Thoracic aorta (tissue), 2 donors: Measurements from ENCODE around the gene SF3A2. TPM values are rescaled to one million over a fixed set of nuclear protein-coding genes. Genes with fewer than 3 reads are reported as not detected.
A peak's percentile ranks its signal among the peaks of the same experiment; 100 is the strongest.

ENCODE experiments used
- ATAC-seq: fragments of 150-250 bp; one replicate; pipeline ENCODE4 v1.8.0; 2017; ENCODE audit warnings: low read depth; ENCODE audit not compliant: insufficient number of reproducible peaks, low FRiP score
- DNase-seq: peaks from one replicate; pipeline ENCODE4 v3.0.0-alpha.2; 2020; ENCODE audit warnings: low spot score
- H3K27ac ChIP-seq, 2 donors: fragments of 200-600 bp; sonication (generic); 1 replicate in 1 of 2; 2 replicates in 1 of 2; pipeline ENCODE4 v1.5.1; 2016; ENCODE audit warnings: mild to moderate bottlenecking in 2 of 2, moderate library complexity in 2 of 2
- H3K27me3 ChIP-seq: fragments of 200-600 bp; sonication (generic); replicated peaks from 2 replicates; pipeline ENCODE4 v1.6.0; 2016; ENCODE audit warnings: mild to moderate bottlenecking; ENCODE audit not compliant: insufficient read depth
- H3K36me3 ChIP-seq: fragments of 200-600 bp; sonication (generic); one replicate; pipeline ENCODE4 v1.5.1; 2016
- H3K4me1 ChIP-seq, 2 donors: fragments of 200-600 bp; sonication (generic); 1 replicate in 1 of 2; 2 replicates in 1 of 2; pipeline versions ENCODE4 v1.5.1 to v1.6.0; 2016; ENCODE audit warnings: low read depth in 2 of 2, mild to moderate bottlenecking in 1 of 2; ENCODE audit not compliant: control insufficient read depth in 1 of 2
- H3K4me3 ChIP-seq: fragments of 200-600 bp; sonication (generic); 2 replicates; pipeline ENCODE4 v1.5.1; 2016; ENCODE audit warnings: mild to moderate bottlenecking
- H3K9me3 ChIP-seq: fragments of 200-600 bp; sonication (generic); 2 replicates; pipeline ENCODE4 v1.5.1; 2016
- total RNA-seq, 2 donors: library from RNA; depleted of rRNA; stranded (reverse); fragments of >200 nt; gene quantifications; one replicate each; pipeline versions ENCODE4 v1.1.0 to v1.2.3, GENCODE V29; 2016
- TF ChIP-seq, protein P1 (sequence below): fragments of 200-600 bp; sonication (generic); IDR thresholded peaks from one replicate; pipeline ENCODE4 v1.5.1; 2019; ENCODE audit warnings: antibody characterized with exemption

SF3A2 gene
- total RNA-seq, 2 donors from 2014 or later, result 23.8 to 43.7 TPM

- Histone ChIP-seq H3K36me3 (peaks cover 2% of the 10 kb centered on the region), H3K4me1 (peaks cover 21 to 32% of the 10 kb centered on the region in 2 donors), H3K9me3 (no peaks in the 10 kb centered on the region), H3K27me3 (no peaks in the 10 kb centered on the region), H3K4me3 (peak overlapping the region; percentile 47), H3K27ac (peak overlapping the region; percentile 47 to 77)
- peak; percentile 60 for DNase-seq
- no peak for ATAC-seq
- TF ChIP-seq, protein P1, sequence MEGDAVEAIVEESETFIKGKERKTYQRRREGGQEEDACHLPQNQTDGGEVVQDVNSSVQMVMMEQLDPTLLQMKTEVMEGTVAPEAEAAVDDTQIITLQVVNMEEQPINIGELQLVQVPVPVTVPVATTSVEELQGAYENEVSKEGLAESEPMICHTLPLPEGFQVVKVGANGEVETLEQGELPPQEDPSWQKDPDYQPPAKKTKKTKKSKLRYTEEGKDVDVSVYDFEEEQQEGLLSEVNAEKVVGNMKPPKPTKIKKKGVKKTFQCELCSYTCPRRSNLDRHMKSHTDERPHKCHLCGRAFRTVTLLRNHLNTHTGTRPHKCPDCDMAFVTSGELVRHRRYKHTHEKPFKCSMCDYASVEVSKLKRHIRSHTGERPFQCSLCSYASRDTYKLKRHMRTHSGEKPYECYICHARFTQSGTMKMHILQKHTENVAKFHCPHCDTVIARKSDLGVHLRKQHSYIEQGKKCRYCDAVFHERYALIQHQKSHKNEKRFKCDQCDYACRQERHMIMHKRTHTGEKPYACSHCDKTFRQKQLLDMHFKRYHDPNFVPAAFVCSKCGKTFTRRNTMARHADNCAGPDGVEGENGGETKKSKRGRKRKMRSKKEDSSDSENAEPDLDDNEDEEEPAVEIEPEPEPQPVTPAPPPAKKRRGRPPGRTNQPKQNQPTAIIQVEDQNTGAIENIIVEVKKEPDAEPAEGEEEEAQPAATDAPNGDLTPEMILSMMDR, result no peak
These were observed 29.8 kb downstream of the SF3A2 start for GRCh38 chr19:2266183-2266993.

GRCh38 chr19:2268480-2268830 lies 31.8 kb downstream of the SF3A2 start:
- ATAC-seq (no peak), DNase-seq (no peak)
- no peaks in the 10 kb centered on the region for H3K9me3 ChIP-seq
- no peaks in the 10 kb centered on the region for H3K27me3 ChIP-seq
- peaks cover 41 to 51% of the 10 kb centered on the region in 2 donors for H3K4me1 ChIP-seq
- no peak overlapping the region for H3K27ac ChIP-seq
- H3K4me3 ChIP-seq, result peak overlapping the region; percentile 100
- TF ChIP-seq, protein P1, result no peak
- peaks cover 20% of the 10 kb centered on the region for H3K36me3 ChIP-seq

DNA sequence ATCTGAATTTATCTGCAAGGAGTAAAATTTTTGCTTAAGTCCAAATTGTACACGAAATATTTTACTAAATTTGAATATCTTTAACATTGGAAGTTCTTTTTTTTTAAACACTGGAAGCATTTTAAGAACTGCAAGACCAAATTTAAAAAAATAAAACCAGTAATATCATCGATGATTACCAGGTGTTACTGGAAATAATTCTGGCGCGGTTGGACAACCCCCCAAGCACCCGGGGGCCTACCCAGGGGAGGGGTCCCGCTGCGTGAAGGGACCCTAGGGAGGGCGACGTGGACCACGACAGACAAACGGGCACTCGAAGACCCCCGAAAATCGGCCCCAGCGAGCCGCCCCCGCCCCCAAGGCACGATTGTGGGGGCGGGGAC lies 32.2 kb downstream of the SF3A2 start:
- peaks cover 45 to 55% of the 10 kb centered on the region in 2 donors for H3K4me1 ChIP-seq
- no peaks in the 10 kb centered on the region for H3K27me3 ChIP-seq
- TF ChIP-seq, protein P1, result no peak
- H3K27ac ChIP-seq, result no peak overlapping the region
- ATAC-seq, result no peak
- DNase-seq, result no peak
- peaks cover 20% of the 10 kb centered on the region for H3K36me3 ChIP-seq
- H3K4me3 ChIP-seq, result peak overlapping the region; percentile 100
- H3K9me3 ChIP-seq, result no peaks in the 10 kb centered on the region

DNA sequence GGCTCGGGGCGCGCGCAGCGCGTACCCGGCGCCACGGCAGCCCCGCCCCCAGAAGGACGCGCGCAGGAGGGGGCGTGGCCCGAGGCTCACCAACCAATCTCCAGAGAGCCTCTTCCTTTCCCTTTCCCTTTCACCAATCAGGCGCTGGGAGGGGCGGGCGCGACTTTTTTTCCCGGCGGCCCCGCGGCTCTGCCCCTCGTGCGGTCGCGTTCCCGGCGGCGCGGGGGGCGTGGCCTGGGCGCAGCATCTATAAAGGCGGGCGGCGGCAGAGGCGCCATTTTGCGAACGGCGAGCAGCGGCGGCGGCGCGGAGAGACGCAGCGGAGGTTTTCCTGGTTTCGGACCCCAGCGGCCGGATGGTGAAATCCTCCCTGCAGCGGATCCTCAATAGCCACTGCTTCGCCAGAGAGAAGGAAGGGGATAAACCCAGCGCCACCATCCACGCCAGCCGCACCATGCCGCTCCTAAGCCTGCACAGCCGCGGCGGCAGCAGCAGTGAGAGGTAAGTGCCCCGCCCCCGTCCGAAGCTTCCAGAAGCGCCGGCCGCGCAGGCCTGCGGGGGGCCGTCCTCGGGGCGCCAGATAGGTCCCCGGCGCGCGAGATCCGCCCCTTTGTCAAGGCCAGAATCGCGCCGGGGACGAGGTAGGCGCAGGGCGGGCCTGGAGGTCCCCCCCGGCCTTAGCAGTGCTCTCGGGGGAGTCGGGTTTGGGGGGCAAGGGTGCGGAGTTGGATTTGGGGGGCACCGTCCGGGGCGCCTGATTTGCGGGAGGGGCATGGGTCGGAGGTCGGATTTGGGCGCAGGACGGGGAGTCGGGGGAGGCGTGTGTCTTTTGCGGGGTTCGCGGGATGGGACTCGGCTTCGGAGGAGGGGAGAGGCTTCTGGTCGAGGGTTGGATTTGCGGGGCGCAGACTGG lies 32.9 kb downstream of the SF3A2 start:
- Histone ChIP-seq H3K9me3 (no peaks in the 10 kb centered on the region), H3K27me3 (no peaks in the 10 kb centered on the region), H3K4me1 (peaks cover 47 to 62% of the 10 kb centered on the region in 2 donors), H3K4me3 (peak overlapping the region; percentile 100), H3K27ac (peak overlapping the region; percentile 98), H3K36me3 (peaks cover 20% of the 10 kb centered on the region)
- ATAC-seq (peak; percentile 93), DNase-seq (peak; percentile 88)
- TF ChIP-seq, protein P1, result no peak

GRCh38 chr19:2270157-2270422 lies 33.5 kb downstream of the SF3A2 start:
- Histone ChIP-seq H3K27ac (peak overlapping the region; percentile 98), H3K4me1 (peaks cover 47 to 67% of the 10 kb centered on the region in 2 donors), H3K36me3 (peaks cover 20% of the 10 kb centered on the region), H3K27me3 (no peaks in the 10 kb centered on the region), H3K4me3 (peak overlapping the region; percentile 100), H3K9me3 (no peaks in the 10 kb centered on the region)
- TF ChIP-seq, protein P1, result no peak
- ATAC-seq (no peak), DNase-seq (no peak)
